SJSA1 (cell line): ENCODE results near the gene CHST6. TPM values are rescaled to one million over a fixed set of nuclear protein-coding genes. Genes with fewer than 3 reads are reported as not detected.
"Not testable (repeated sequence)": the region's sequence is repeated elsewhere in the genome, so short reads cannot be mapped to it uniquely, and the experiment has no call there.

Experiments
- DNase-seq, 2 experiments: peaks; one replicate each; pipeline ENCODE4 v3.0.0-alpha.2; 2015 to 2020; ENCODE audit warnings: low spot score in 2 of 2, low read depth in 1 of 2
- H3K27ac ChIP-seq: fragments of 250-450 bp; sonication (Bioruptor Pico); 2 replicates; pipeline ENCODE4 v1.5.1; 2020; ENCODE audit warnings: mild to moderate bottlenecking, moderate library complexity
- H3K27me3 ChIP-seq: fragments of 250-450 bp; sonication (Bioruptor Pico); replicated peaks from 2 replicates; pipeline ENCODE4 v1.5.1; 2020; ENCODE audit warnings: mild to moderate bottlenecking, moderate library complexity
- H3K36me3 ChIP-seq: fragments of 250-450 bp; sonication (Bioruptor Pico); 2 replicates; pipeline ENCODE4 v1.5.1; 2020; ENCODE audit warnings: mild to moderate bottlenecking
- H3K4me1 ChIP-seq: fragments of 250-450 bp; sonication (Bioruptor Pico); replicated peaks from 2 replicates; pipeline ENCODE4 v1.6.1; 2021; ENCODE audit warnings: mild to moderate bottlenecking
- H3K4me3 ChIP-seq: fragments of 250-450 bp; sonication (Bioruptor Pico); 2 replicates; pipeline ENCODE4 v1.5.1; 2020; ENCODE audit warnings: mild to moderate bottlenecking
- H3K9me3 ChIP-seq: fragments of 250-450 bp; sonication (Bioruptor Pico); replicated peaks from 2 replicates; pipeline ENCODE4 v1.5.1; 2020; ENCODE audit warnings: mild to moderate bottlenecking
- total RNA-seq: library from RNA; depleted of rRNA; stranded (reverse); fragments of >200 nt; shearing (Covaris generic); gene quantifications from 2 replicates; pipeline ENCODE4 v1.2.3, GENCODE V29; 2014; rRNA removed

Gene CHST6
- total RNA-seq, result not detected in 2 replicates

- Histone ChIP-seq H3K9me3 (no peaks in the 10 kb centered on the region), H3K27me3 (peaks cover 22% of the 10 kb centered on the region), H3K4me1 (no peaks in the 10 kb centered on the region; the same call in 1 of the 2 replicates), H3K4me3 (no peak within 1 kb of the TSS), H3K27ac (no peak within 1 kb of the TSS), H3K36me3 (no peaks in the 10 kb centered on the region)
- DNase-seq, result peak in 1 of 2 experiments; percentile 44
These were observed at the start of gene CHST6 for GRCh38 chr16:75495076-75495674. CHST6 (minus strand) TSS chr16:75495441; CDS start chr16:75479828, 15,613 bp downstream.

GRCh38 chr16:75542462-75542861, 47.2 kb upstream of the CHST6 start:
- not testable (repeated sequence) for H3K36me3 ChIP-seq, H3K4me3 ChIP-seq, H3K4me1 ChIP-seq, H3K27me3 ChIP-seq, DNase-seq, H3K27ac ChIP-seq, H3K9me3 ChIP-seq

GRCh38 chr16:75541236-75541635, 46.0 kb upstream of the CHST6 start:
- H3K27ac ChIP-seq, result no peak overlapping the region
- DNase-seq, result no peak
- H3K27me3 ChIP-seq, result no peaks in the 10 kb centered on the region
- no peaks in the 10 kb centered on the region for H3K9me3 ChIP-seq
- no peak overlapping the region for H3K4me3 ChIP-seq
- H3K4me1 ChIP-seq, result no peaks in the 10 kb centered on the region
- H3K36me3 ChIP-seq, result no peaks in the 10 kb centered on the region

GRCh38 chr16:75538882-75539565, 43.8 kb upstream of the CHST6 start:
- H3K36me3 ChIP-seq, H3K4me1 ChIP-seq, H3K27ac ChIP-seq, H3K9me3 ChIP-seq, H3K4me3 ChIP-seq, DNase-seq, H3K27me3 ChIP-seq: not testable (repeated sequence)

GRCh38 chr16:75537776-75538175, 42.5 kb upstream of the CHST6 start:
- Histone ChIP-seq H3K9me3 (no peaks in the 10 kb centered on the region), H3K4me3 (no peak overlapping the region), H3K27me3 (no peaks in the 10 kb centered on the region), H3K36me3 (no peaks in the 10 kb centered on the region), H3K4me1 (no peaks in the 10 kb centered on the region), H3K27ac (no peak overlapping the region)
- no peak for DNase-seq

GRCh38 chr16:75535901-75536300, 40.7 kb upstream of the CHST6 start, which contains the start of gene CHST5:
CHST5 (minus strand) TSS chr16:75536108; CDS start chr16:75530384, 5,724 bp downstream.
- H3K9me3 ChIP-seq, result no peaks in the 10 kb centered on the region
- no peaks in the 10 kb centered on the region for H3K4me1 ChIP-seq
- no peaks in the 10 kb centered on the region for H3K27me3 ChIP-seq
- H3K27ac ChIP-seq, result no peak within 1 kb of the TSS
- DNase-seq, result no peak
- H3K36me3 ChIP-seq, result no peaks in the 10 kb centered on the region
- H3K4me3 ChIP-seq, result no peak within 1 kb of the TSS

GRCh38 chr16:75535211-75535843, 40.1 kb upstream of the CHST6 start:
- Histone ChIP-seq H3K27me3 (no peaks in the 10 kb centered on the region), H3K4me3 (no peak overlapping the region), H3K27ac (no peak overlapping the region), H3K4me1 (no peaks in the 10 kb centered on the region), H3K36me3 (no peaks in the 10 kb centered on the region), H3K9me3 (no peaks in the 10 kb centered on the region)
- no peak for DNase-seq

GRCh38 chr16:75534560-75535205, 39.4 kb upstream of the CHST6 start:
- H3K9me3 ChIP-seq, result no peaks in the 10 kb centered on the region
- no peak for DNase-seq
- H3K27ac ChIP-seq, result no peak overlapping the region
- H3K27me3 ChIP-seq, result no peaks in the 10 kb centered on the region
- no peak overlapping the region for H3K4me3 ChIP-seq
- no peaks in the 10 kb centered on the region for H3K36me3 ChIP-seq
- H3K4me1 ChIP-seq, result no peaks in the 10 kb centered on the region

GRCh38 chr16:75532791-75533190, 37.5 kb upstream of the CHST6 start:
- no peaks in the 10 kb centered on the region for H3K9me3 ChIP-seq
- no peak overlapping the region for H3K27ac ChIP-seq
- no peak overlapping the region for H3K4me3 ChIP-seq
- H3K4me1 ChIP-seq, result no peaks in the 10 kb centered on the region
- DNase-seq, result no peak
- H3K36me3 ChIP-seq, result no peaks in the 10 kb centered on the region
- H3K27me3 ChIP-seq, result no peaks in the 10 kb centered on the region

- no peaks in the 10 kb centered on the region for H3K36me3 ChIP-seq
- no peak for DNase-seq
- H3K27ac ChIP-seq, result no peak overlapping the region
- H3K9me3 ChIP-seq, result no peaks in the 10 kb centered on the region
- no peaks in the 10 kb centered on the region for H3K27me3 ChIP-seq
- H3K4me3 ChIP-seq, result no peak overlapping the region
- H3K4me1 ChIP-seq, result no peaks in the 10 kb centered on the region
These were observed 37.0 kb upstream of the CHST6 start for GRCh38 chr16:75532142-75532765.

GRCh38 chr16:75529959-75530358, 34.7 kb upstream of the CHST6 start:
- no peak overlapping the region for H3K27ac ChIP-seq
- H3K36me3 ChIP-seq, result no peaks in the 10 kb centered on the region
- H3K9me3 ChIP-seq, result no peaks in the 10 kb centered on the region
- no peak overlapping the region for H3K4me3 ChIP-seq
- H3K27me3 ChIP-seq, result no peaks in the 10 kb centered on the region
- DNase-seq, result no peak
- H3K4me1 ChIP-seq, result no peaks in the 10 kb centered on the region

- no peak overlapping the region for H3K27ac ChIP-seq
- no peak overlapping the region for H3K4me3 ChIP-seq
- no peaks in the 10 kb centered on the region for H3K36me3 ChIP-seq
- no peaks in the 10 kb centered on the region for H3K27me3 ChIP-seq
- no peaks in the 10 kb centered on the region for H3K4me1 ChIP-seq
- H3K9me3 ChIP-seq, result no peaks in the 10 kb centered on the region
- DNase-seq, result no peak
These were observed 34.0 kb upstream of the CHST6 start for GRCh38 chr16:75529056-75529905.

GRCh38 chr16:75527825-75528299, 32.6 kb upstream of the CHST6 start:
- Histone ChIP-seq H3K9me3 (no peaks in the 10 kb centered on the region), H3K27ac (no peak overlapping the region), H3K4me3 (no peak overlapping the region), H3K27me3 (no peaks in the 10 kb centered on the region), H3K36me3 (no peaks in the 10 kb centered on the region), H3K4me1 (no peaks in the 10 kb centered on the region)
- no peak for DNase-seq
